GM21529 (cell line): ENCODE measurements around the gene PPM1H.
"Not testable (repeated sequence)": the region's sequence is repeated elsewhere in the genome, so short reads cannot be mapped to it uniquely, and the experiment has no call there.

Experiments used
- ATAC-seq: cut with Tn5 transposase; IDR thresholded peaks from one replicate; pipeline ENCODE4 v1.9.1; 2021; ENCODE audit not compliant: unreplicated experiment

Gene PPM1H, protein sequence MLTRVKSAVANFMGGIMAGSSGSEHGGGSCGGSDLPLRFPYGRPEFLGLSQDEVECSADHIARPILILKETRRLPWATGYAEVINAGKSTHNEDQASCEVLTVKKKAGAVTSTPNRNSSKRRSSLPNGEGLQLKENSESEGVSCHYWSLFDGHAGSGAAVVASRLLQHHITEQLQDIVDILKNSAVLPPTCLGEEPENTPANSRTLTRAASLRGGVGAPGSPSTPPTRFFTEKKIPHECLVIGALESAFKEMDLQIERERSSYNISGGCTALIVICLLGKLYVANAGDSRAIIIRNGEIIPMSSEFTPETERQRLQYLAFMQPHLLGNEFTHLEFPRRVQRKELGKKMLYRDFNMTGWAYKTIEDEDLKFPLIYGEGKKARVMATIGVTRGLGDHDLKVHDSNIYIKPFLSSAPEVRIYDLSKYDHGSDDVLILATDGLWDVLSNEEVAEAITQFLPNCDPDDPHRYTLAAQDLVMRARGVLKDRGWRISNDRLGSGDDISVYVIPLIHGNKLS

DNA sequence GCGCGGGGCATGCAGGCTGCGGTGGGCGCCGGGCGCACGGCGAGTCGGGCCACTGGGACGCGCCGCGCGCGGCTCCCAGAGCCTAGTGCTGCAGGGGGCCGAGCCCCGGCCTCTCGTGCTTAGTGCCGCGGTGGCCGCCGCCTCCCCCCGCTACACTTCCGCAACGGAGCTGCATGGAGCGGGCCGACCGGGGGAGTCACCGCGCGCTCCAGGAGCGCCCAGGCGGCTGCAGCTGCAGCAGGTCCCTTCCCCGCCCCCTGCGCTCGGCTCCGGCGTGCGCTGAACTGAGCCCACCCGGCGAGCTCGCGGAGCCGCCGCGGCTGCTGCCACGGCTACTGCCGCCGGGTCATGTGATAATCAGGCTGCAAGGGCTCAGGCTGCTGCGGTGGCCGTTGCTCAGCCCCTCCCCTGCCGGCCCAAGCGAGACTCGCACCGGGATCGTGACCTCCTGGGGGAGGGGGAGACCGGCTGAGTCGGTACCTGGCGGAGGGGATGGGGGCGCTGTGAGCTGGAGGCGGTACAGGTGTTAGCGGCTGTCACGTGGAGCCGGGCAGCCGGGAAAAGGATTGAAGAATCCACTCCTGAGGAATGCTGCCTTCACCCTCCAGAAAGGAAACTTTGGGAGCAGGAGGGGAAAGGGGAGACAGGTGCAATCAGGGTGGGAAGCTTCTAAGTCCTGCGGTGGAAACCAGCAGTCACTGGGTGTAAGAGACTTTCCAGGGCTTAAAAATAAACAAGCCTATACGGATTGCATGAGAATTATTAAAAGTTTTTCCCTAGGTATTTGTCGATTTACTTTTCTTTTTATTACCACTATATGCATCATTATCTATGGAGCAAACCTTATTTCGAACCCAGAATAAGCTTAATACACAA lies at the start of gene PPM1H:
Gene PPM1H, minus strand, starts transcription at position 352 of the 876 bp plus-strand sequence. CDS start 414 bp downstream, outside the sequence.
- peak; percentile 70 for ATAC-seq

DNA sequence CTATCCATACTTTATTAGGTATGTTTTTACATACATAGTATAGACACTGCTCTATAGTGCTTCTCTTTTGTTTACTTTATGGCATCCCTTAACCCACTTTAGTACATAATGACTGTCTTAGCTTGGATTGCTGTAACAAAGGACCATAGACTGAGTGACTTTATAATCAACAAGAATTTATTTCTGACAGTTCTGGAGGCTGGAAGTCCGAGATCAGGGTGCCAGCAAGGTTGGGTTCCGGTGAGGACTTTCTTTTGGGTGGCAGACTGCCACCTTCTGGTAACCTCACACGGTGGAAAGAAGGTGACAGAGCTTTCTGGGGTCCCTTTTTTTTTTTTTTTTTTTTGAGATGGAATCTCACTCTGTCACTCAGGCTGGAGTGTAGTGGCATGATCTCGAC lies 48.6 kb upstream of the PPM1H start:
- no peak for ATAC-seq

DNA sequence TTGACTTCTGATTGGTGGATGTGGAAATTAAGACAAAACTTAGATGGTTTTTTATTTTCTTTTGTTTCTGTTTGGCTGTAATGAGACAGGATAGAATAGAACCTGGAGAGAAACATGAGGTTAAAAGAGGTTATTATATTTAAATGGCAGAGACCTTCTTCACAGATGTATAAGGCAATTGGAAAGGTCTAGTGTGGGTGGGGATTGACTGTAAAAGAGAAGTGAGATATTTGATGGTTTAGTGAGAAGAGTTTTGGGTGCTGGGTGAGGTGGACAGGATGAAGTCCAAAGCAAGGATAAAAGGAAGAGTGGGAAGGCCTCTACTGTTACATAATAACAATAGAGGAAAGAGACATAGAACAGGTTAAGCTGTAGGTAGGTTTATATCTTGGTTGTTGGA lies 43.8 kb upstream of the PPM1H start:
- ATAC-seq = no peak

DNA sequence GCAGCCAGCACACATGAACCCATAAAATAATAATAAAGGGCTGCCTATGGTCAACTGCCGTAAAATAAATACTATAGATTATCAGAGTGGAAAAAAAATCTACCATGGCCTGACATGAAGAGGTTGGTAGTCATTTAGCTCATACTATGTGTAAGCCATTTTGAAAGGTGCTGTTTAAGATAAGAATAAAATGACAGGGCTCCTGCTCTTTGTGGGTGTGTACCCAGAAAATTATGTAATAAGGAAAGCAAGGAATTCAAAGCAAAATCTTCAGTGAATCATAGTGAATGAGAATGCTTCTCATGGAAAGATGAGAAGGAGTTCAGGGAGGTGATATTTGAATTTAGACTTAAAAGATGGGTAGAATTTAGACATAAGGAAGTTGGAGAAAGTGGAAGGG lies 42.9 kb upstream of the PPM1H start:
- no peak for ATAC-seq

DNA sequence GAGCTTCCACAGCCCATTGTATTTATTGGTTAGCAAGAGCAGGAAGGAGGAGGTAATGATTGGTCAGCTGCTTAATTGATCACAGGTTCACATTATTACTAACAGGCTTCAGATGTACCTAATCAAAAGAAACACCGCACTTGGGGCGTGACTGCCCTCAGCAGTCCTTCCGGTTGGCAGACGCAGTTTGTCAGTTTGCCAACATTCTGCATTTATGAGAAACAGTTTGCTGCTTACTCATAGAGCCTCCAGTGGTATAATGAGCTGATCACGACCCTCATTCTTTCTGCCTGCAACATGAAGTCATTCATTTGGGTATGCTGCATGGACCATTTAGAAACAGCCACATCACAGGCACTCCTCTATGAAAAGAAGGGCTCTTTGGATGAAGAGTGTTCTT lies 42.5 kb upstream of the PPM1H start:
- ATAC-seq = no peak

DNA sequence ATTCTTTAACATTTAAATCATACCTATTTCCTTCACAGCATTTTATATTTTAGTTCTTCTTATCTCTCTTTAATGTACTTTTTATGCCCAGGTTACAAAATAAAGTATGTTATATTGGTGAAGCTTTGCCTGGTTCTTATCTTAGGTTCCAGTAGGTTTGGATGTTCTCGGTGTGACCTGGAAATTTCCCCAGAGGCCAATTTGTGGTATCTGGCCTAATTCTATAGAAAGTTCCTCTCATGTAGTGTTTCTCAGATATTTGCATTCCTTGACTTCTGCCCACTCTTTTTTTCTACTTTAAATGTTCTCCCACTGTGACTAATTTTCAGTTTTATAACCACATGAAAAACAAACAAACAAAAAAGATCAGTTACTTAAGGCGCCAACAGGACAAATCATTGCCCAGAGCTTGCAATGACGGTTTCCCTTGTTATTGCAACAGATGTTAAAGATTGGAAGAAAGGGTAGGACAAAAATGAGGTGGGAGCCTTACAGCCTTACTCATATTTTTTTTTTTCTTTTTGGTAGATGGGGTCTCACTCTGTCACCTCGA lies 41.2 kb upstream of the PPM1H start:
- no peak for ATAC-seq

DNA sequence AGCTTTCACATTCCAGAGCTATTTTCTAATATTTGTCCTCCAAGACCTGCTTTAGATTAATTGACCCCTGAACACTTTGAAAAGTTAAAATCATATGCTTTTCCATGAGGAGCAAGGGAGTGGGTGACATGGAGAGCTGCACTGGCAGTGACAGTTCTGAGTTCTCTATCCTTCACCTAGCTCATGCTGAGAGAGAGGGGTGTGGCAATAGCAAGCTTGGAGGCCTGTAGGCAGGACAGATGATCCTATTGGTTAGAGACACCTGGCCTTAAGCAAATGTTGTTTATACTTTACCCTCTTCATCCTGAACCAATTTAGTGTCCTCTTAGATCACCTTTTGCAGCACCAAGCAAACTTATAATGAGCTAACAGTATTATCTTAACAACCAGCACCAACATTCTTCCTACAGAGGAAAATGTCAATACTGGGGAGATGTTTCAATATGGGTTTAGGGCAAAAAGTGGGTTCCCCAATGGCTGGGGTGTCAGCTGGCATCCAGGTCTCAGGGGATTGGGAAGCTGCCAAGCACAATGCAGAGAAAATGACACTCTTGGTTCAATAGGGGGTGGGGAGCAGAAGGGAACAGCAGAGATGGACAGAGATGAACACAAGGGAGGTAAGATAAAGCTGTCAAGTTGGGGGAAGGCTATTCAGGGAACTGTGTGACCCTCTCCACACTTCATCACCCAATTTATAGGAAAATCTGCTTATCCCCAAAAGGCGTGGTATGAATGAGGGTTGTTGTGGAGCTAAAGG lies 37.0 kb upstream of the PPM1H start:
- ATAC-seq = no peak

DNA sequence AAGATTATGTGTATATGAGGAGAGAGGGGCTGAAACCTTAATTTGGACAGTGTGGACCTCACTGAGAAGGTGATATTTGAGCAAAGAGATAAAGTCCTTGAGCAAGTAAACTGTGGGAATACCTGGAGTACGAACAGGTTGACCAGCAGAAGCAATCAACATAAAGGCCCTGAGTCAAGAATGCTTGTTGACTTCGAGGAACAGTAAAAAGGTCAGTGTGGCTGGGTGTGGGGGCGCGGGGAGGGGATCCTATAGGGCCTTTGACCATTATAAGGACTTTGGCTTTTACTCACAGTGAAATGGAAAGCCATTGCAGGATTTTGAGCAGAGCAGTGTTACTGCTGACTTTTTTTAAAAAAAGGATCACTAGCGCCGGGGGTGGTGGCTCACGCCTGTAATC lies 34.7 kb upstream of the PPM1H start:
- no peak for ATAC-seq

DNA sequence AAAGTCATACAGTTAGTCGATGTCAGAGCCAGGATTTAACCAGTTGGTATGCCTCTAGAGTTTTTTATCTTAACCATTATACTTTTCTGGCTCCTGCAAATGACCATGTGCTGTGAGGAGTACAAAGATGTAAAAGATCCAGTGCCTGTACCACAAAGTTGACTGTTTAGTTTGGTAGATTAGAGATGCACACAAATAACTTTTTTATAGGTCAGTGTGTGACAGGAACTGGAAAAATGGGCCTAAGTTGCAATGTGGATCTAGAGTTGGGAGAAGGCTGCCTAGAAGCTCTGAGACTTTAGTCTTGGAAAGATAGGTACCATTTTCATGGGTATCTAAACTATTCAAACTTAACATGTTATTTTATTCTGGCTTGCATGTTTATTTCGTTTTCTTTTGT lies 32.8 kb upstream of the PPM1H start:
- ATAC-seq = no peak

DNA sequence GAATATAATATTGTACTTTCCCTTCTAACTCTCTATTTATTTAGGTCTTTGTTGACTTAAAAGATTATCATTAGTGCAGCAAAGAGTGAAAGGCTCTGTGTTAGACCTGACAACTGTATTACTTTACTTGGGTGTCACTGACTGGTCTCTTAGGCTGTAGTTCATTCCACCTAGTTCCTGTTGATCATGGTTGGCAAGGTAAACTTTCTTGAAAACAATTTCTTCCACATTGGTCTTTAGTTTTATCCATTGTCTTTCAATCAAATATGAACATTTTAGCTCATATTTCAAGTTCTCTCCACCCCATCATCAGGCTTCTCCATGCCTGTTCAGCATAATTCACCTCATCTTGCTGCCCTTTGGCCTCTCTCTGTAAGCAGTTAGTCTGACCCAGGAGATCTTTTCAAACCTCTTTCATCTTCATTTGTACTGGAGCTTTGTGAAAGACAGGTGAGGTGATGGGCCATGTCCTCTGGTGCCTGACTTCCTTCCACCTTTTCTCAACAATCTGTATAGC lies 32.1 kb upstream of the PPM1H start:
- ATAC-seq = no peak

DNA sequence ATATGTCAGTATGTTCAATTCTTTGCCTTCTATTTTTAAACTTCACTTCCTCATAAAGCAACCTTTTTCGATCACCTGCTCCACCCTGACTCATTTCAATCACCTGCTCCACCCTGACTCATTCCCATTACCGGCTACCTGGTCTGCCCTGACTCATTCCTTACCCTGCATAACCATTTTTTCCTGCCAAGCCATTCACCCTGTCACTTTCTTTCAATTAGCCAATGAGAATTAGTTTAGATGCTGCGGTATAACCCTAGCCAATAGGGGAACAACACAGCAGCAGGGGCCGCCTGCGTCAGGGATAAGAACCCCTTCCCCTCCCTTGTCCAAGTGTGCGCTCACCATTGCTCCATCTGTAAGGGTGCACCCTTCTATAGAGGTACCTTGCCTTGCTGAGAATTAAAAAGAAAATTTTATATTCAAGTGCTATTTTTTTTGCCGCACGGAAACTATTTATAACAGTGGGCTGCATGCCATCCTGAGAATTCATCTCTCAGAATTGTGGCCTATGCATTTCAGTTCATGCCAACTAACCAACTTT lies 31.6 kb upstream of the PPM1H start:
- not testable (repeated sequence) for ATAC-seq

DNA sequence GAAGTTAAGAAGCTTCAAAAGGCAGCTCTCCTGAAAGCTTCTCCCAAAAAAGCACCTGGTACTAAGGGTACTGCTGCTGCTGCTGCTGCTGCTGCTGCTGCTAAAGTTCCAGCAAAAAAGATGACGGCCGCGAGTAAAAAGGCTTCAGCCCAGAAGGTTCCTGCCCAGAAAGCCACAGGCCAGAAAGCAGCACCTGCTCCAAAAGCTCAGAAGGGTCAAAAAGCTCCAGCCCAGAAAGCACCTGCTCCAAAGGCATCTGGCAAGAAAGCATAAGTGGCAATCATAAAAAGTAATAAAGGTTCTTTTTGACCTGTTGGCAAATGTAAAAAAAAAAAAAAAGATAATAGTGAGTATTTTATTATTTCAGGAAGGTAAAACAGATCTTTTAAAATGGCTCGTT lies 30.8 kb upstream of the PPM1H start:
- ATAC-seq = not testable (repeated sequence)

DNA sequence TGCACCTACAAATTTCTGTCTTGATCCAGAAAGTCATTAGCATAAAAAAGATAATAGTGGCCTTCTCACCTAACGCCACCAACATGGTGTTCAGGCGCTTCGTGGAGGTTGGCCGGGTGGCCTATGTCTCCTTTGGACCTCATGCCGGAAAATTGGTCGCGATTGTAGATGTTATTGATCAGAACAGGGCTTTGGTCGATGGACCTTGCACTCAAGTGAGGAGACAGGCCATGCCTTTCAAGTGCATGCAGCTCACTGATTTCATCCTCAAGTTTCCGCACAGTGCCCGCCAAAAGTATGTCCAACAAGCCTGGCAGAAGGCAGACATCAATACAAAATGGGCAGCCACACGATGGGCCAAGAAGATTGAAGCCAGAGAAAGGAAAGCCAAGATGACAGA lies 30.3 kb upstream of the PPM1H start:
- ATAC-seq = not testable (repeated sequence)

DNA sequence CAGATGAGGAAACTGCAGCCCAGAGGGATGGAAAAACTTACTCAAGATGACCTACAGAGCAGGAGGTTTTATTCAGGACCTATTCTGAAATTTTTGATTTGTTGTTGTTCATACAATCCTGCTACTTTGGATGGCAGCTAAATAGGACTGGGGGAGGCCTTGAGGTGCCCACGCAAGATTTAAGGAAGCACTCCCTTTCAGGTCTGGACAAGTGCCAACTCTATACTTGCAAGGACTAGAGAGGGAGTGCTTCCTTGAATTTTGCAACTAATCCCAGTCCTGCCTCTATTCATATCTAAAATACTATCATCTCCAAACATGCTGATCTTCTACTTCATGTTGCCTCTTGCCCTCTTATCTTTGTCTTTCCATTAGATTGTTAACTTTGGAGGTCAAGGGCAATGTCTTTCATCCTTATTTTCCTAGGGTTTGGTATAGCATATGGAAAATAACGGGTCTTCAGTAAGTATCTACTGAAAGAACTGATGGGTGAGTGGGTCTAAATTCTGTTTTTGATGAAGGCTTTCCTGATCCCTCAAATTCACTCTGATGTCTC lies 28.6 kb upstream of the PPM1H start:
- no peak for ATAC-seq

DNA sequence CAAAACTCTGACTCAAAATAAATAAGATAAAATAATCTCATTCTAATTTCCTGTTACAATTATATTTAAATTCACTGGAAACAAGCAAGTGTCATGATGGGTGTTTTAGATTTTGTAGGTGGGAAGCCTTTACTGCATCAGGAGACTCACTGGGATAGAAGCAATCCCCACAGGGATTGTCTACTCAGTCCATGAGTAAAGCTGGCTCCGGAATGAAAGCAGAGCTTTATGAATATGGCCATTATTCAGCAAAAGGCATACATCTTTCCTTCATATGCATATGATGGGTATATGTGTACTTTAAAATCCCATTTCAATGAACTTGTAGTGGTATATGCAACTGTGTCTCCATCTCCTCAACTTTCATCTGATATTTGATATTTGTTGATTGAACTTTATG lies 25.4 kb upstream of the PPM1H start:
- no peak for ATAC-seq

DNA sequence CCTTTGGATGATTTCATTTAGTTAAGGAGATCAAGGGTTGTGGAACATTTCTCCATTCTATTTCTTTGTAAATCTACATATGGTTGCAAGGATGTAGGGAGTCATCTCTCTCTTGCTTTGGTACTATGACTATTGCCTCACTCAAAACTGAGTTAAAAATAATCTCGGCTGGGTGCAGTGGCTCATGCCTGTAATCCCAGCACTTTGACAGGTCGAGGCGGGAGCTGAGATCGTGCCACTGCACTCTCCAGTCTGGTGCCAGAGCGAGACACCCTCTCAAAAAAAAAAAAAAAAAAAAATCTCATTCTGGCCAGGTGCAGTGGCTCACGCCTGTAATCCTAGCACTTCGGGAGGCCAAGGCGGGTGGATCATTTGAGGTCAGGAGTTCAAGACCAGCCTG lies 24.8 kb upstream of the PPM1H start:
- no peak for ATAC-seq

DNA sequence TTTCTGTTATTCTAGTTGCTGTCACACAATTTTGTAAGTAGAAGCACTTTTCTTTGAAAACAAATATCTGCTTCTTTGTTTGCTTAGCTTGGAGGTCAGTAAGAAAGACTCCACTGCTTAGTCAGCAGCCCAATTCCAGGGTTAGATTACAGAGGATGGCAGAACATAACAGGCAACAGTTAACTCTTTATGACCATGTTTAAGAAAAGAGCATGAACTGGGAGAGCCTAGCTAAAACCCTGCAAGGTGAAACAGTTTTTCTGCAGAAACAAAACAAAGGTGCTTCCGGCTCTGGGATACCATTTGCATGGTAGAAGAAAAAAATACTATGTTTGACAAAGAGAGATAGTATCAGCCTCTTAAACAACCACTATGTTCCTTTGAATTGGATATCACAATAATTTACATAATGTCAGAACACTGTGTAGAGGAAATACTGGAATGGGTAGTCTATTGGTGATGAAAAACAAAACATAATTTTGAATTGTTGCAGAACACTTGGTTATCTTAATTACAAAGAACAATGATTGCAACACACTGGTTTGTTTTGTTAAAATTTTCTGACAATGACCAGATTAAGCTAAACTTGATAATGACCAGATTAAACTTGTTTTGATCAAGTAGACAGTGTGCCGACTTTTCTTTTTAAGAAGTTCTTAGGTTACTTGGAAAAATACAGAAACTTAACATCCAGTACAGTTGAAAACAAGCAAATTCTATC lies 22.4 kb upstream of the PPM1H start:
- ATAC-seq = no peak

DNA sequence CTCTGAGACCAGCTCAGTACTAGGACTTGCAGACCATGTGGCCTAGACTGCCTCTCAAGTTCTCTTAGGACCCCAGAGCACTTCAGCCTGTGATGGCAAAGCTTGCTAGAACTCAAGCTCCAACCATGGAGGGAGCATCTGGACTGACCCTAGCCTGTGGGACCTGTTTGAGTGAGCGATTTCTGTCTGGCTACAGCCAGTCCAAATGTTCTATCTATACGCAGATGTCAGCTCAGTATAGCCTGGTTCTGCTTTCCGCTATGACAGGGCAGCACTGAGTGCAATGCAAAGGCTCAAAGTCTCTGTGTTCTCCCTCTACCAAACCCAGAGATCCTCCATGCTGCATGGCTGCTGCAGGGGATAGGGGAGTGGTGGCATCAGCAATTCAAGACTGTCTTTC lies 20.7 kb upstream of the PPM1H start:
- ATAC-seq = no peak

DNA sequence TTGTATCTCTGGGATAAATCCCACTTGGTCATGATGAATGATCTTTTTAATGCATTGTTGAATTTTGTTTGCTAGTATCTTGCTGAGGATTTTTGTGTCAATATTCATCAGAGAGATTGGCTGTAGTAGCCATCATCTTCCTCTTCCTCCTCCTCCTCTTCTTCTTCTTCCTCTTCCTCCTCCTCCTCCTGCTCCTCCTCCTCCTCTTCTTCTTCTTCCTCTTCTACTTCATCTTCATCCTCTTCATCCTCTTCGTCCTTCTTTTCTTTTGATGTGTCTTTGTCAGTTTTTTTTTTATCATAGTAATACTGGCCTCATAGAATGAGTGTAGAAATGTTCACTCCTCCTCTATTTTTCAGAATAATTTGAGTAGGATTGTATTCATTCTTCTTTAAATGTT lies 15.4 kb upstream of the PPM1H start:
- no peak for ATAC-seq
